K562 (cell line): ENCODE results near the gene CMPK1. TPM values are rescaled to one million over a fixed set of nuclear protein-coding genes. Genes with fewer than 3 reads are reported as not detected.
A peak's percentile ranks its signal among the peaks of the same experiment; 100 is the strongest.

Experiments
- BRF2 ChIP-seq: IDR thresholded peaks from 3 replicates; pipeline ENCODE4 v1.6.1; 2011; ENCODE audit warnings: borderline replicate concordance, mild to moderate bottlenecking; ENCODE audit not compliant: insufficient read length, insufficient read depth
- CEBPZ ChIP-seq: fragments of 150-350 bp; IDR thresholded peaks from 2 replicates; pipeline ENCODE4 v1.6.1; 2014; ENCODE audit warnings: low read depth, mild to moderate bottlenecking, low read length, borderline replicate concordance
- ELF4 ChIP-seq: fragments of 450-650 bp; formaldehyde crosslinking; IDR thresholded peaks from 2 replicates; pipeline ENCODE4 v1.4.0; 2022; ENCODE audit warnings: missing genetic modification characterization
- FOXA3 ChIP-seq, 2 experiments: fragments of 450-650 bp in 1 of 2; sonication (generic) in 1 of 2; formaldehyde crosslinking; IDR thresholded peaks in 1 of 2; conservative IDR thresholded peaks in 1 of 2; 2 replicates each; pipeline versions ENCODE4 v1.4.0 to v1.8.0; 2020 to 2022; ENCODE audit warnings: mild to moderate bottlenecking in 2 of 2, missing genetic modification reagents in 1 of 2
- FOXP1 ChIP-seq: sonication (generic); formaldehyde crosslinking; IDR thresholded peaks from 2 replicates; pipeline ENCODE4 v1.8.0; 2022; ENCODE audit warnings: mild to moderate bottlenecking, missing genetic modification reagents
- HLTF ChIP-seq: fragments of 450-650 bp; IDR thresholded peaks from 2 replicates; pipeline ENCODE4 v1.6.1; 2016
- IFI16 ChIP-seq: fragments of 250-450 bp; sonication (Bioruptor Pico); IDR thresholded peaks from 2 replicates; pipeline ENCODE4 v2.1.2; 2022; ENCODE audit warnings: mild to moderate bottlenecking, inconsistent platforms
- MYC ChIP-seq, 2 experiments: fragments of 250-450 bp in 1 of 2; sonication (Bioruptor Pico) in 1 of 2; IDR thresholded peaks; 2 replicates each; pipeline versions ENCODE4 v1.5.1 to v1.6.1; 2012 to 2021; ENCODE audit warnings: low read depth in 2 of 2, borderline replicate concordance in 1 of 2, improper control_type of control experiment in 1 of 2, low read length in 1 of 2, mild to moderate bottlenecking in 1 of 2, moderate library complexity in 1 of 2
- NCOR1 ChIP-seq: fragments of 450-650 bp; IDR thresholded peaks from 2 replicates; pipeline ENCODE4 v1.6.1; 2016; ENCODE audit warnings: mild to moderate bottlenecking, moderate library complexity
- RAD21 ChIP-seq, 2 experiments: fragments of 250-450 bp in 1 of 2; fragments of 450-650 bp in 1 of 2; sonication (Bioruptor Pico) in 1 of 2; formaldehyde crosslinking in 1 of 2; IDR thresholded peaks in 1 of 2; conservative IDR thresholded peaks in 1 of 2; 2 replicates each; pipeline versions ENCODE4 v1.4.0 to v1.8.0; 2020 to 2022; ENCODE audit warnings: mild to moderate bottlenecking in 2 of 2, moderate library complexity in 1 of 2
- RAD51 ChIP-seq: fragments of 450-650 bp; IDR thresholded peaks from 2 replicates; pipeline ENCODE4 v1.7.1; 2016; ENCODE audit warnings: low read depth, mild to moderate bottlenecking, borderline replicate concordance
- SMAD3 ChIP-seq: fragments of 450-650 bp; formaldehyde crosslinking; conservative IDR thresholded peaks from 2 replicates; pipeline ENCODE4 v1.4.0; 2020; ENCODE audit warnings: mild to moderate bottlenecking
- STAT5A ChIP-seq: IDR thresholded peaks from 2 replicates; pipeline ENCODE4 v1.6.1; 2012; ENCODE audit warnings: low read length, inconsistent platforms, borderline replicate concordance
- TFAP4 ChIP-seq: sonication (generic); formaldehyde crosslinking; IDR thresholded peaks from 2 replicates; pipeline ENCODE4 v1.8.0; 2022; ENCODE audit warnings: missing genetic modification reagents, mild to moderate bottlenecking, moderate library complexity, borderline replicate concordance
- TRIM25 ChIP-seq: fragments of 450-650 bp; IDR thresholded peaks from 2 replicates; pipeline ENCODE4 v1.7.0; 2016; ENCODE audit warnings: borderline replicate concordance
- ZBED1 ChIP-seq: IDR thresholded peaks from 2 replicates; pipeline ENCODE4 v1.6.1; 2014
- ZNF324 ChIP-seq: fragments of 250-450 bp; sonication (Bioruptor Pico); IDR thresholded peaks from 2 replicates; pipeline ENCODE4 v1.4.0; 2020; ENCODE audit warnings: mild to moderate bottlenecking
- polyA plus RNA-seq, 8 experiments: library from polyadenylated mRNA; depleted of rRNA in 4 of 8; stranded (reverse) in 5 of 8; unstranded in 3 of 8; fragments of >200 nt; fragmentation: Nextera tagmentation in 2 of 8; fragmentation: Illumina TruSeq in 1 of 8; extraction: Ambion mirVana in 2 of 8; extraction: Trizol in 1 of 8; gene quantifications; 2 replicates each; pipeline versions ENCODE4 v1.2.1 to v1.2.3, GENCODE V29; 2011 to 2014; ENCODE audit warnings: inconsistent platforms in 1 of 8, missing spikeins in 1 of 8
- total RNA-seq, 7 experiments: library from RNA; depleted of rRNA in 6 of 7; stranded (reverse); fragments of >200 nt in 6 of 7; fragmentation: Illumina TruSeq in 2 of 7; extraction: Trizol in 2 of 7; gene quantifications; 2 replicates each; pipeline versions ENCODE4 v1.2.1 to v1.2.3, GENCODE V29; 2011 to 2021; ENCODE audit warnings: low replicate concordance in 1 of 7

CMPK1 gene
- total and polyA plus RNA-seq, 9 of the 15 experiments (the other 6 are each of a cell fraction or from before 2014, with no cell fraction given): 54.5 to 197 (median 116) TPM

- 0 out of 2 replicates have a peak, but pooled peaks have one; percentile 30 for TF ChIP-seq SMAD3 (CRISPR knock-in tag)
- TF ChIP-seq FOXA3 (CRISPR knock-in tag; conservative IDR thresholded peaks at IDR 0.05 in 1 of 2, IDR thresholded peaks at IDR 0.05 in 1 of 2): no peak
- no peak for TF ChIP-seq HLTF
- TF ChIP-seq STAT5A: no peak; the same call in 1 of the 2 replicates
- TF ChIP-seq TRIM25: no peak
- TF ChIP-seq ELF4 (CRISPR knock-in tag): peak; percentile 51; the same call in 1 of the 2 replicates
- 0 out of 2 replicates have a peak, but pooled peaks have one; percentile 21 for TF ChIP-seq ZNF324 (CRISPR knock-in tag)
- TF ChIP-seq FOXP1: 0 out of 2 replicates have a peak, but pooled peaks have one; percentile 45
- TF ChIP-seq CEBPZ: no peak
- peak; percentile 69; the same call in 1 of the 2 replicates for TF ChIP-seq TFAP4
- TF ChIP-seq NCOR1: no peak
- TF ChIP-seq RAD51: no peak
- no peak for TF ChIP-seq IFI16
- TF ChIP-seq MYC (IDR thresholded peaks at IDR 0.05; ENCODE audit: low read depth, low read length): peak; percentile 81
- TF ChIP-seq MYC (CRISPR knock-in tag; IDR thresholded peaks at IDR 0.05; ENCODE audit: borderline replicate concordance, low read depth): peak; percentile 59; the same call in 1 of the 2 replicates
- TF ChIP-seq ZBED1: no peak
- no peak for TF ChIP-seq RAD21 (CRISPR knock-in tag; conservative IDR thresholded peaks at IDR 0.05 in 1 of 2, IDR thresholded peaks at IDR 0.05 in 1 of 2)
- no peak for TF ChIP-seq BRF2
Measured at GRCh38 chr1:47313915-47314664, 19.5 kb upstream of the CMPK1 start, which contains the start of gene STIL (continued).
